Small intestine (tissue), 7 donors: ENCODE measurements around the gene SAP30BP. TPM values are rescaled to one million over a fixed set of nuclear protein-coding genes. Genes with fewer than 3 reads are reported as not detected.

ENCODE experiments used
- DNase-seq, 2 donors: peaks; one replicate each; pipeline versions ENCODE4 v3.0.0 to v3.0.0-alpha.2; 2013
- FAIRE-seq: peaks from 2 replicates; lab custom pipeline; 2012; peaks lifted over from hg19 to GRCh38; lab: Jason Lieb, UNC
- H3K27ac ChIP-seq, 3 donors: one replicate each; pipeline ENCODE4 v1.5.1; 2013; ENCODE audit warnings: low read length in 2 of 3, mild to moderate bottlenecking in 2 of 3, control low read depth in 1 of 3, inconsistent platforms in 1 of 3, low read depth in 1 of 3, moderate library complexity in 1 of 3
- H3K27me3 ChIP-seq, 3 donors: one replicate each; pipeline ENCODE4 v1.6.1; 2013; ENCODE audit warnings: low read length in 3 of 3, inconsistent platforms in 1 of 3; ENCODE audit not compliant: control insufficient read depth in 3 of 3, insufficient read depth in 3 of 3
- H3K36me3 ChIP-seq, 3 donors: one replicate each; pipeline ENCODE4 v1.6.1; 2013; ENCODE audit warnings: low read length in 3 of 3, inconsistent platforms in 1 of 3, low read depth in 1 of 3, mild to moderate bottlenecking in 1 of 3, moderate library complexity in 1 of 3; ENCODE audit not compliant: control insufficient read depth in 3 of 3, insufficient read depth in 2 of 3
- H3K4me1 ChIP-seq, 3 donors: one replicate each; pipeline ENCODE4 v1.6.1; 2013; ENCODE audit warnings: low read length in 2 of 3, inconsistent platforms in 1 of 3, low read depth in 1 of 3, mild to moderate bottlenecking in 1 of 3, moderate library complexity in 1 of 3; ENCODE audit not compliant: control insufficient read depth in 3 of 3, insufficient read depth in 2 of 3
- H3K4me3 ChIP-seq, 3 donors: one replicate each; pipeline ENCODE4 v1.5.1; 2013; ENCODE audit warnings: low read length in 3 of 3, control low read depth in 1 of 3, inconsistent platforms in 1 of 3, low read depth in 1 of 3, mild to moderate bottlenecking in 1 of 3, moderate library complexity in 1 of 3
- H3K9me3 ChIP-seq, 2 donors: one replicate each; pipeline ENCODE4 v1.6.1; 2013; ENCODE audit warnings: low read depth in 1 of 2, low read length in 1 of 2; ENCODE audit not compliant: control insufficient read depth in 2 of 2, insufficient read depth in 1 of 2
- WGBS, 3 donors: extraction: QIAGEN DNeasy Blood & Tissue Kit; methylation state at CpG; one replicate each; pipeline ENCODE4 v1.1.7; 2013; 5-methylcytosine and 5-hydroxymethylcytosine counted together
- polyA plus RNA-seq, 4 donors: library from polyadenylated mRNA; stranded (reverse) in 3 of 4; unstranded in 1 of 4; fragments of 200-250 nt in 3 of 4; fragments of 120-200 nt in 1 of 4; gene quantifications; one replicate each; pipeline versions ENCODE4 v1.2.1 to v1.2.3, GENCODE V29; 2013
- donor health status: healthy with polysubstance abuse.
- donor health status: control.
- donor health status: control.
- donor health status: Bipolar disorder and iron deficiency.
- donor health status: healthy.

The SAP30BP gene
- polyA plus RNA-seq, 4 donors = 52.6 to 92.7 (median 75.0) TPM

DNA sequence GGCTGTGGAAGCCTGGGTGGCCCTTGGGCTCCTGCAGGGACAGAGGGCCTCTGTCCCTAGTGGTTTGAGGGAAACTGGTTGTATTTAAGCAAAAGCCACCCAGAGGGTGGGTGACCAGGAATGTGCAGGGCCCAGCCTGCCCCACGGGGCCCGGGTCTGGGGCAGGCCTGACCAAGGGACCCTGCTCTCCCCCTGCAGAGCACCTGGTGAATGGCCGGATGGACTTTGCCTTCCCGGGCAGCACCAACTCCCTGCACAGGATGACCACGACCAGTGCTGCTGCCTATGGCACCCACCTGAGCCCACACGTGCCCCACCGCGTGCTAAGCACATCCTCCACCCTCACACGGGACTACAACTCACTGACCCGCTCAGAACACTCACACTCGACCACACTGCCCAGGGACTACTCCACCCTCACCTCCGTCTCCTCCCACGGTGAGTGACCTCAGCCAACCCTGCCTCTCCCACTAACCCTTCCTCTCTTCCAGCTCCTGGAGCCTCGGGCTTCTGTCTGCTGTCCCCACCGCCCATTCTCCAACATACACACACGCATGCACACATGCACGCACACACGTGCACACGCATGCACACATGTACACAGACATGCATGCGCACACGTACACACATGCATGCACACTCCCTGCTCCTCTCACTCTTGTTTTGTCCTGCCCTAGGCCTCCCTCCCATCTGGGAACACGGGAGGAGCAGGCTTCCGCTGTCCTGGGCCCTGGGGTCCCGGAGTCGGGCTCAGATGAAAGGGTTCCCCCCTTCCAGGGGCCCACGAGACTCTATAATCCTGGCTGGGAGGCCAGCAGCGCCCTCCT lies 87.5 kb downstream of the SAP30BP start:
- H3K4me1 ChIP-seq = peaks cover 0 to 29% (median 0%) of the 10 kb centered on the region in 3 donors
- peak in 1 of 2 donors; percentile 44 for DNase-seq
- H3K27ac ChIP-seq = peak overlapping the region in 1 of 3 donors; percentile 10
- H3K9me3 ChIP-seq = no peaks in the 10 kb centered on the region
- H3K36me3 ChIP-seq = peaks cover 9 to 93% (median 21%) of the 10 kb centered on the region in 3 donors
- H3K27me3 ChIP-seq = no peaks in the 10 kb centered on the region
- no peak for FAIRE-seq
- 71 to 76% (median 74%) methylated on average over 27 of the region's 27 CpGs for WGBS, 3 donors
- H3K4me3 ChIP-seq = no peak overlapping the region

DNA sequence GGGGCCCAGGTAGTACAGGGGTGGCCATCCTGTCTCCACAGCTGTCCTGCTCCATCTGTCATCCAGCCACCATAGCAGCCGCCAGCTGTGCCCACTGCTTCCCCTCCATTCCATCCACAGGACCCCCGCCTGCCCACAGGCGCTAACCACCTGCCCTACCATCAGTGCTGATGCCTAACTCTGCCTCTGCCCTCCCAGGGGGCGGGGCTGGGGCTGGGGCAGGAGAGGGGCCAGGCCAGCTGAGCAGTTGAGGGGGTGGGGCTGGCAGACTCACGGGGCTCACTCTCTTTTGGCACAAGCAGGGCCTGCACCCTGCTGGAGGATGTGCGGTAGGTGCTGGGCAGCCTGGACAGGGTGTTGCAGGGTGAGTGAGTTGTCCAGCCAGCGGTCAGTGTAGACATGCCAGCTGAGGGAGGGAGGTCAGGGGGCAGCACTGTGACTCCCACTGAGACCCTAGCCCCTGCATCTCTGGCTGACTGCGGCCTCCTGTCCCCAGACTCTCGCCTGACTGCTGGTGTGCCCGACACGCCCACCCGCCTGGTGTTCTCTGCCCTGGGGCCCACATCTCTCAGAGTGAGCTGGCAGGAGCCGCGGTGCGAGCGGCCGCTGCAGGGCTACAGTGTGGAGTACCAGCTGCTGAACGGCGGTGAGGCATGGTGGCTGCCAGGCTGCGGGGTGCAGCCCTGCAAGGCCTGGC lies 88.2 kb downstream of the SAP30BP start:
- no peak for FAIRE-seq
- Histone ChIP-seq H3K4me1 (peaks cover 0 to 29% (median 0%) of the 10 kb centered on the region in 3 donors), H3K36me3 (peaks cover 9 to 91% (median 21%) of the 10 kb centered on the region in 3 donors), H3K4me3 (no peak overlapping the region), H3K27ac (no peak overlapping the region), H3K27me3 (no peaks in the 10 kb centered on the region), H3K9me3 (no peaks in the 10 kb centered on the region)
- peak in 1 of 2 donors; percentile 60 for DNase-seq
- 36 to 62% (median 49%) methylated on average over 20 of the region's 20 CpGs for WGBS, 3 donors

DNA sequence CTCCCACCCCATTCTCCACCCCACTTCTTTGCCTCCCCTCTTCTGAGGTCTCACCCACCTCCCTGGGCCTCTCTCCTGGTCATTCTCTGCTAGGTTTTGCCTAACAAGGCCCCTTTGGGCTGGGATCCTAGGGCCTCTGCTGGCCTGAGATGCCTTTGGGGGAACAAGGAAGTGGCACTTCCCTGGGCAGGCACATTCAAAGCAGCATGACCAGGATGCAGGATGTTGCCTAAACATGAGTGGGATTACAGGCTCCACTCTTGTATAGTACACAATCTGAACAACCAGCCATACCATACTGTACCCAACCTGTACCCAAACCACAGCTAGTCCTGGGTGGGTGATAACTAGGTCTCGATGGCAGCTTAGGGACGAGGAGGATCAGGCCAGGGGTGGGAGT lies 88.9 kb downstream of the SAP30BP start:
- H3K36me3 ChIP-seq = peaks cover 9 to 89% (median 21%) of the 10 kb centered on the region in 3 donors

DNA sequence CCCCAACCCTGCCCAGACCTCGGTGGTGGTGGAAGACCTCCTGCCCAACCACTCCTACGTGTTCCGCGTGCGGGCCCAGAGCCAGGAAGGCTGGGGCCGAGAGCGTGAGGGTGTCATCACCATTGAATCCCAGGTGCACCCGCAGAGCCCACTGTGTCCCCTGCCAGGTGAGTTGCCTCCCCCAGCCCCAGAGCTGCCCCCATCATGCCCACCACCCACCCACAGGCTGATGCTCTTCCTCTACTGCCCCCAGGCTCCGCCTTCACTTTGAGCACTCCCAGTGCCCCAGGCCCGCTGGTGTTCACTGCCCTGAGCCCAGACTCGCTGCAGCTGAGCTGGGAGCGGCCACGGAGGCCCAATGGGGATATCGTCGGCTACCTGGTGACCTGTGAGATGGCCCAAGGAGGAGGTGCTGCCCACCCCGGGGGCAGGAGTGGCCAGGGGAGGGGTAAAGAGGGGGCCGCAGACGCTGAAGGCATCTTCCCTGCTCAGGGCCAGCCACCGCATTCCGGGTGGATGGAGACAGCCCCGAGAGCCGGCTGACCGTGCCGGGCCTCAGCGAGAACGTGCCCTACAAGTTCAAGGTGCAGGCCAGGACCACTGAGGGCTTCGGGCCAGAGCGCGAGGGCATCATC lies 89.4 kb downstream of the SAP30BP start:
- FAIRE-seq = no peak

More for the DNA sequence above, 88.9 kb downstream of the SAP30BP start:
- Histone ChIP-seq H3K27ac (no peak overlapping the region), H3K27me3 (no peaks in the 10 kb centered on the region), H3K4me1 (peaks cover 0 to 29% (median 0%) of the 10 kb centered on the region in 3 donors), H3K9me3 (no peaks in the 10 kb centered on the region), H3K4me3 (no peak overlapping the region)
- DNase-seq (no peak), FAIRE-seq (no peak)
- WGBS, 3 donors = 93 to 97% (median 94%) methylated on average over 2 of the region's 2 CpGs

DNA sequence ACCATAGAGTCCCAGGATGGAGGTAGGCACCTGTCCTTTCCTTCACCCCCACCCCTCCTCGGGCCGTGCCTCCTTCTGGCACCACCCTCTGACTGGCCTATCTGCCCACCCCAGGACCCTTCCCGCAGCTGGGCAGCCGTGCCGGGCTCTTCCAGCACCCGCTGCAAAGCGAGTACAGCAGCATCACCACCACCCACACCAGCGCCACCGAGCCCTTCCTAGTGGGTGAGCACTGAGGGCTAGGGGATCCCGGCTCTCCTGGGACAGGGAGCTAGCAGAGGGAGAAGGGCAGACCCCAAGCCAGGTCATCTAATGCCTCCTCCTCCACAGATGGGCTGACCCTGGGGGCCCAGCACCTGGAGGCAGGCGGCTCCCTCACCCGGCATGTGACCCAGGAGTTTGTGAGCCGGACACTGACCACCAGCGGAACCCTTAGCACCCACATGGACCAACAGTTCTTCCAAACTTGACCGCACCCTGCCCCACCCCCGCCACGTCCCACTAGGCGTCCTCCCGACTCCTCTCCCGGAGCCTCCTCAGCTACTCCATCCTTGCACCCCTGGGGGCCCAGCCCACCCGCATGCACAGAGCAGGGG lies 90.0 kb downstream of the SAP30BP start:
- 90 to 93% (median 92%) methylated on average over 16 to 21 of the region's 21 CpGs for WGBS, 3 donors
- DNase-seq = no peak

More for the DNA sequence above, 89.4 kb downstream of the SAP30BP start:
- no peak for DNase-seq
- Histone ChIP-seq H3K27ac (no peak overlapping the region), H3K4me3 (no peak overlapping the region), H3K9me3 (no peaks in the 10 kb centered on the region), H3K36me3 (peaks cover 9 to 86% (median 21%) of the 10 kb centered on the region in 3 donors), H3K4me1 (peaks cover 0 to 29% (median 0%) of the 10 kb centered on the region in 3 donors), H3K27me3 (no peaks in the 10 kb centered on the region)
- 86 to 88% (median 87%) methylated on average over 28 to 29 of the region's 29 CpGs for WGBS, 3 donors

More for the DNA sequence above, 90.0 kb downstream of the SAP30BP start:
- no peaks in the 10 kb centered on the region for H3K27me3 ChIP-seq
- no peaks in the 10 kb centered on the region for H3K9me3 ChIP-seq
- FAIRE-seq = no peak
- H3K27ac ChIP-seq = no peak overlapping the region
- H3K36me3 ChIP-seq = peaks cover 9 to 83% (median 21%) of the 10 kb centered on the region in 3 donors
- H3K4me1 ChIP-seq = peaks cover 0 to 29% (median 0%) of the 10 kb centered on the region in 3 donors
- H3K4me3 ChIP-seq = no peak overlapping the region

Other genes with a start within 250 kb of the SAP30BP start
- gene TMEM94, start 210.7 kb upstream of the SAP30BP start, polyA plus RNA-seq = 10 to 100 TPM; 41.8 to 87.7 (median 60.3) TPM
- 10 to 100 TPM in 2 of 4 donors, 1 to 10 TPM in 2; 7.6 to 15.6 (median 10.9) TPM for gene CASKIN2, start 151.8 kb upstream of the SAP30BP start, polyA plus RNA-seq
- 10 to 100 TPM; 35.5 to 91.1 (median 69.4) TPM for gene TSEN54, start 150.8 kb upstream of the SAP30BP start, polyA plus RNA-seq
- 100 to 1,000 TPM; 140 to 365 (median 244) TPM for gene LLGL2, start 141.6 kb upstream of the SAP30BP start, polyA plus RNA-seq
- gene MYO15B, start 79.5 kb upstream of the SAP30BP start, polyA plus RNA-seq = 1,000 to 10,000 TPM in 2 of 4 donors, 100 to 1,000 TPM in 2; 279 to 3,618 (median 1,437) TPM
- gene SMIM5, start 33.9 kb upstream of the SAP30BP start, polyA plus RNA-seq = 100 to 1,000 TPM in 1 of 4 donors, 10 to 100 TPM in 3; 10.4 to 114 (median 52.9) TPM
- 10 to 100 TPM; 14.6 to 41.2 (median 17.9) TPM for gene RECQL5, start 184 bp upstream of the SAP30BP start, polyA plus RNA-seq
- gene ITGB4, start 54.1 kb downstream of the SAP30BP start, polyA plus RNA-seq = 100 to 1,000 TPM in 3 of 4 donors, 10 to 100 TPM in 1; 37.4 to 288 (median 155) TPM
- 100 to 1,000 TPM in 1 of 4 donors, 10 to 100 TPM in 3; 43.4 to 116 (median 81.4) TPM for gene GALK1, start 97.9 kb downstream of the SAP30BP start, polyA plus RNA-seq
- gene UNK, start 117.5 kb downstream of the SAP30BP start, polyA plus RNA-seq = 10 to 100 TPM in 3 of 4 donors, 1 to 10 TPM in 1; 8.9 to 34.3 (median 16.3) TPM
- gene UNC13D, start 177.1 kb downstream of the SAP30BP start, polyA plus RNA-seq = 10 to 100 TPM in 2 of 4 donors, 1 to 10 TPM in 2; 8.1 to 40.3 (median 12.6) TPM
- 100 to 1,000 TPM in 2 of 4 donors, 10 to 100 TPM in 2; 68.4 to 121 (median 99.8) TPM for gene WBP2, start 188.0 kb downstream of the SAP30BP start, polyA plus RNA-seq
- gene TRIM47, start 211.2 kb downstream of the SAP30BP start, polyA plus RNA-seq = 10 to 100 TPM in 3 of 4 donors, 1 to 10 TPM in 1; 4.9 to 63.3 (median 43.8) TPM
- gene TRIM65, start 229.6 kb downstream of the SAP30BP start, polyA plus RNA-seq = 10 to 100 TPM in 2 of 4 donors, 1 to 10 TPM in 2; 6.5 to 17.1 (median 11.3) TPM
- gene MRPL38, start 237.5 kb downstream of the SAP30BP start, polyA plus RNA-seq = 10 to 100 TPM; 56.9 to 93.5 (median 65.1) TPM